Lower lobe of right lung (tissue), 2 donors: ENCODE results near the gene PRKN. TPM values are rescaled to one million over a fixed set of nuclear protein-coding genes. Genes with fewer than 3 reads are reported as not detected.

Experiments used
- ATAC-seq, 2 donors: fragments of 200-7000 bp; cut with Tn5 transposase; one replicate each; pipeline ENCODE4 v1.9.1; 2020 to 2022; ENCODE audit warnings: mild to moderate bottlenecking in 2 of 2, moderate library complexity in 2 of 2
- DNase-seq: peaks from one replicate; pipeline ENCODE4 v3.0.0-alpha.2; 2020
- H3K27ac ChIP-seq: fragments of 200-600 bp; one replicate; pipeline ENCODE4 v1.8.0; 2022
- H3K27me3 ChIP-seq: fragments of 200-600 bp; one replicate; pipeline ENCODE4 v1.8.0; 2022; ENCODE audit warnings: low read depth
- H3K36me3 ChIP-seq: fragments of 200-600 bp; one replicate; pipeline ENCODE4 v1.8.0; 2022; ENCODE audit warnings: mild to moderate bottlenecking
- H3K4me1 ChIP-seq: fragments of 200-600 bp; one replicate; pipeline ENCODE4 v1.8.0; 2022
- H3K4me3 ChIP-seq: fragments of 200-600 bp; one replicate; pipeline ENCODE4 v1.8.0; 2022; ENCODE audit warnings: mild to moderate bottlenecking
- H3K9me3 ChIP-seq: fragments of 200-600 bp; one replicate; pipeline ENCODE4 v1.8.0; 2022
- intact Hi-C: fragments of 100-400 bp; cut with DNase I; formaldehyde crosslinking; loops from one replicate; pipeline ENCODE4 v1.11.0; 2022
- total RNA-seq: library from RNA; stranded (reverse); fragmentation: NEBNext Ultra II Directional; extraction: Animal tissue kit (Norgen Biotek cat#: 25700); gene quantifications from one replicate; pipeline ENCODE4 v1.2.1, GENCODE V29; 2021
- TF ChIP-seq, protein P1 (sequence below): fragments of 200-600 bp; IDR thresholded peaks from one replicate; pipeline ENCODE4 v1.8.0; 2022; ENCODE audit warnings: antibody characterized with exemption, mild to moderate bottlenecking
- donor health status: DM: no; HTN: yes; CAD: no; lungs with severe emphysema.

The PRKN gene
- total RNA-seq, 1 donor from 2014 or later, result 6.1 TPM

DNA sequence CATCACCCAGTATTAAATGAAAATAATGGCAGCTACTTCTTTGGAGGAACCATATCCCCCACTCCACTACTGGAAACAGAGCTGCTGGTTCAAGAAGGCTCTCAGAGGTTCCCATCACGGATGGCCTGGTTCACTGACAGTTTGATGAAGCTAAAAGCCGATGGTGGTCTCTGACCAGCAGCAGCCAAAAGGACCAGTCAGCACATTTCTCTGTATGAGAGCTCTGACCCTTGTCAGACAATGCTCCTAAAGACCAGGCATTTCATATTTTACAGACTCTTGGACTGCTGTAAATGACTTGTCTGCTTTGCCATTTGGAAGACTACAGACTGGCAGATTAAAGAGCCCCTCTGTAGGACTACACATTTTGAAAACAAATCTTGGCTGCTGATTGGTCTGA, 16.6 kb downstream of the PRKN start:
- H3K9me3 ChIP-seq, result no peaks in the 10 kb centered on the region
- DNase-seq (no peak), ATAC-seq (no peak)
- no peaks in the 10 kb centered on the region for H3K27me3 ChIP-seq
- H3K4me1 ChIP-seq, result no peaks in the 10 kb centered on the region
- TF ChIP-seq, protein P1, sequence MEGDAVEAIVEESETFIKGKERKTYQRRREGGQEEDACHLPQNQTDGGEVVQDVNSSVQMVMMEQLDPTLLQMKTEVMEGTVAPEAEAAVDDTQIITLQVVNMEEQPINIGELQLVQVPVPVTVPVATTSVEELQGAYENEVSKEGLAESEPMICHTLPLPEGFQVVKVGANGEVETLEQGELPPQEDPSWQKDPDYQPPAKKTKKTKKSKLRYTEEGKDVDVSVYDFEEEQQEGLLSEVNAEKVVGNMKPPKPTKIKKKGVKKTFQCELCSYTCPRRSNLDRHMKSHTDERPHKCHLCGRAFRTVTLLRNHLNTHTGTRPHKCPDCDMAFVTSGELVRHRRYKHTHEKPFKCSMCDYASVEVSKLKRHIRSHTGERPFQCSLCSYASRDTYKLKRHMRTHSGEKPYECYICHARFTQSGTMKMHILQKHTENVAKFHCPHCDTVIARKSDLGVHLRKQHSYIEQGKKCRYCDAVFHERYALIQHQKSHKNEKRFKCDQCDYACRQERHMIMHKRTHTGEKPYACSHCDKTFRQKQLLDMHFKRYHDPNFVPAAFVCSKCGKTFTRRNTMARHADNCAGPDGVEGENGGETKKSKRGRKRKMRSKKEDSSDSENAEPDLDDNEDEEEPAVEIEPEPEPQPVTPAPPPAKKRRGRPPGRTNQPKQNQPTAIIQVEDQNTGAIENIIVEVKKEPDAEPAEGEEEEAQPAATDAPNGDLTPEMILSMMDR, result no peak
- H3K36me3 ChIP-seq, result no peaks in the 10 kb centered on the region
- H3K27ac ChIP-seq, result no peak overlapping the region
- intact Hi-C loops, result no loop called here
- no peak overlapping the region for H3K4me3 ChIP-seq

DNA sequence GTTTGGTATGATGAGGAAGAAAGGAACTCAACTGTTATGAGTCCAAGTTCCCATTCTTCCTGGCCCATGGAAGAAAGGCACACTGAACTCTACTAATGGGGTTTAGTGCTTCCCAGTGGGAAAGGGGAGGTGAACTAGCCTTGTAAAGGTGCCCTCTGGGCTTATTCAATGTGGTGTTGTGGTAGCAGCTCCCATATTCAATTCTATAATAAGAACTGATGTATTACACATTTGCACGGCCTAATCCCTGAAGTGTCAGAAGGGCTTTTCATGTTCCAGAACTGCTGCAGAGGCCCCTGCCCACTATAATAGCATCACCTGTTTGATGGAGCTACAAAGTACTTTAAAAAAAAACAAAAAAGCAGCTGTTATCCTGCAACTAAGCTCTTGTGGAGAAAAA, 17.1 kb downstream of the PRKN start:
- Histone ChIP-seq H3K4me3 (no peak overlapping the region), H3K27ac (no peak overlapping the region), H3K36me3 (no peaks in the 10 kb centered on the region), H3K4me1 (no peaks in the 10 kb centered on the region), H3K9me3 (no peaks in the 10 kb centered on the region), H3K27me3 (no peaks in the 10 kb centered on the region)
- DNase-seq (no peak), ATAC-seq (no peak)
- intact Hi-C loops, result no loop called here
- TF ChIP-seq, protein P1, result no peak

DNA sequence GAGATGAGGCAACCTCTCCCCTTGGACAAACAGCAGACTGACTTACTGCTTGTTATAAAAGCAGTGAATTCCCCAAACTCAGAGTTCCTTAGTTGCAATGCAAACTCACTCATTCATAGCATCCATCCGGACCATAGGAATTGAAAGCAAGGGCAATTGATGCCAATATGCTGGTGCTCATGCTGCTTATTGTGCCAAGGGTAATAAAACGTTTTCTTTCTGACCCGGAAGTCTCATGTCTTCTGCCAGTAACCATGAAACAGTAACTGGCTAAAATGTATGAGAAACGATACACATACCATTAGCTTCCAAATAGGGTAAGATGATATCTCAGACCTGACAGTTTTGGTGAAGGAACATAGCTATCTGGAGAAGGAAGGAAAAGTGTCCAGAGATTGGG, 18.1 kb downstream of the PRKN start:
- ATAC-seq (no peak), DNase-seq (no peak)
- no peaks in the 10 kb centered on the region for H3K4me1 ChIP-seq
- H3K36me3 ChIP-seq, result no peaks in the 10 kb centered on the region
- H3K4me3 ChIP-seq, result no peak overlapping the region
- no peaks in the 10 kb centered on the region for H3K9me3 ChIP-seq
- intact Hi-C loops, result no loop called here
- H3K27ac ChIP-seq, result no peak overlapping the region
- no peaks in the 10 kb centered on the region for H3K27me3 ChIP-seq
- TF ChIP-seq, protein P1, result no peak

- no peak for DNase-seq
- no peaks in the 10 kb centered on the region for H3K27me3 ChIP-seq
- H3K27ac ChIP-seq, result no peak overlapping the region
- intact Hi-C loops, result no loop called here
- no peaks in the 10 kb centered on the region for H3K36me3 ChIP-seq
- H3K9me3 ChIP-seq, result no peaks in the 10 kb centered on the region
- H3K4me1 ChIP-seq, result no peaks in the 10 kb centered on the region
- no peak overlapping the region for H3K4me3 ChIP-seq
- ATAC-seq, result no peak
- TF ChIP-seq, protein P1, result no peak
Observed at GRCh38 chr6:162708971-162709370, 18.6 kb downstream of the PRKN start.

DNA sequence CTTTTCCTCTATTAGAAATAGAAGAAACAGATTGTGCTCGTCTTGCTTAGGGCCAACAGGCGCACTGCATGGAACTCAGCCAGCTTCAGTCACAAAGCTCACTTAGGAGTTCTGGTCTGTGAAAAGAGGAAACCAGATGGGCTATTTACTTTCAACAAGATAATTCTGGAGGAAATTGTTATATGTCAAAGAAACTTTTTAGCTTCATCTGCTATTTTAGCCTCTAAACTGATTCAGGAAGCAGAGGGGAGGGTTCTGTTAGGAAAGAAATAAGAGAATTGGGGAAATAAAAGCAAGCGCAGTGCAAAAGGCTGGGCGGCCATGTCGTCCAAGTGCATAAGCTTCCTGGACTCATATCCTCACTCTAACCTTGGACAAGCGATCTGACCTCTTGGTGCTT, 21.3 kb downstream of the PRKN start:
- Histone ChIP-seq H3K36me3 (no peaks in the 10 kb centered on the region), H3K9me3 (no peaks in the 10 kb centered on the region), H3K4me1 (no peaks in the 10 kb centered on the region), H3K4me3 (peak overlapping the region; percentile 17), H3K27ac (peak overlapping the region; percentile 32), H3K27me3 (no peaks in the 10 kb centered on the region)
- intact Hi-C loops, result no loop called here
- DNase-seq (peak; percentile 47), ATAC-seq (peak; percentile 42 to 61)
- TF ChIP-seq, protein P1, result no peak

DNA sequence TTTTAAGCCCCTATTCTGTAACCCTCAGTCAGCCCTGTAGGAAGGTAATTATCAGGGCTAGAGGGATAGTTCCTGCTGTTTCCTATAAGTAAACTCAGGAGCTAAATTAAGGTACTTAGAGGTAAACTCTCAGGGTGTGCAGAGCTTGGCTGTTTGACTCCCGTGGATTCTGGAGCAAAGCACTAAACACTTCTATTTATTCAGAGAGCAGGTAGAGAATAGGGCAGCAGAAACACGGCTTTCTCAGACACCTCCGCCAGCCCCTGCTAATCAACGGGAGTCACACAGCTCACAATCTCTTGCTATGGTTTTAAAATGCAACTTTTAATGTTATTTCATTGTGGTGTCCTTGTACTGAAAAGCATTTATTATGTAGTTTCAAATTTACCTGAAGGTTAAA, 21.8 kb downstream of the PRKN start:
- intact Hi-C loops, result no loop called here
- Histone ChIP-seq H3K4me3 (no peak overlapping the region), H3K4me1 (no peaks in the 10 kb centered on the region), H3K36me3 (no peaks in the 10 kb centered on the region), H3K27me3 (no peaks in the 10 kb centered on the region), H3K27ac (no peak overlapping the region), H3K9me3 (no peaks in the 10 kb centered on the region)
- TF ChIP-seq, protein P1, result no peak
- ATAC-seq (no peak), DNase-seq (no peak)
